Peyer's patch (tissue), 4 donors: ENCODE measurements around the gene TNFRSF4.

Experiments
- POLR2A ChIP-seq, 2 donors: fragments of 450-650 bp; IDR thresholded peaks; one replicate each; pipeline ENCODE4 v1.5.1; 2017; ENCODE audit warnings: antibody characterized with exemption in 2 of 2, mild to moderate bottlenecking in 2 of 2, moderate library complexity in 2 of 2
- TF ChIP-seq, protein P1 (sequence below), 6 experiments: fragments of 450-650 bp in 4 of 6; fragments of 200-600 bp in 2 of 6; sonication (generic) in 1 of 6; IDR thresholded peaks; one replicate each; pipeline ENCODE4 v1.5.1; 2017 to 2019; ENCODE audit warnings: antibody characterized with exemption in 6 of 6, mild to moderate bottlenecking in 3 of 6, moderate library complexity in 1 of 6

DNA sequence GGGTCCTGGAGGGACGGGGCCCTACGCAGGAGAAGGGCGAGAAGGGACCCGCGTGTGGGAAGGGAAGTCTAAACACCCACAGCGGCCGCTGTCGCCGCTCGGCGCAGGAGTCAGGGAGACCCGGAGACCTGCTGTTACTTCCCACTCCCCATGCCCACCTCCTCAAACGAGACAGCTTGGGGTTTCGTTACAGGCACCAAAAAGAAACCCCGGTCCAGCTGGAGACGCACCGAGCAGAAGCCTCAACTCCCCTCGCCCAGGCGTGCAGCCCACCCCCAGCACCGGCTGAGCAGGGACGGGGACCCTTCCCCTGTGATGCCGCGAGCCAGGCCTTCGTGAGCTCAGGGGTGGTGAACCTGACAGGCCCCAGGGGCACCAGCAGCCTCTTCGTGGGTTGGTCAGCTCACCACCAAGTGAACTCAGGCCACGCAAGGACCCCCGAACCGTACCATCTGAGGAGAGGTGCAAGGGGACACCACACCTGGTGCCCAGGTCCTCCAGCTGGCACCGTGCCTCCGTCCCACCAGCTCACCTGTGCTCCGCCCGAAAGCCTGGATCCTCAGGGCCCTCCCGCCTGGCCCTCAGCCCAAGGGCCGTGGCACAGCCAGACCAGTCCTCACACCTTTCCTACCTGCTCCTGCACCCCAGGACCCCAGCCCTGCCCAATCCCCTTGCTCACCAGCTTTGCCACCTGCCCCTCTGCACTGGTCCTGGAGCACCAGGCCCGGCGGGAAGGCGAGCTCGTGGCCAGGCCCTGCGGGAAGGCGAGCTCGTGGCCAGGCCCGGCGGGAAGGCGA is 12.8 kb upstream of the TNFRSF4 start:
- TF ChIP-seq, protein P1, sequence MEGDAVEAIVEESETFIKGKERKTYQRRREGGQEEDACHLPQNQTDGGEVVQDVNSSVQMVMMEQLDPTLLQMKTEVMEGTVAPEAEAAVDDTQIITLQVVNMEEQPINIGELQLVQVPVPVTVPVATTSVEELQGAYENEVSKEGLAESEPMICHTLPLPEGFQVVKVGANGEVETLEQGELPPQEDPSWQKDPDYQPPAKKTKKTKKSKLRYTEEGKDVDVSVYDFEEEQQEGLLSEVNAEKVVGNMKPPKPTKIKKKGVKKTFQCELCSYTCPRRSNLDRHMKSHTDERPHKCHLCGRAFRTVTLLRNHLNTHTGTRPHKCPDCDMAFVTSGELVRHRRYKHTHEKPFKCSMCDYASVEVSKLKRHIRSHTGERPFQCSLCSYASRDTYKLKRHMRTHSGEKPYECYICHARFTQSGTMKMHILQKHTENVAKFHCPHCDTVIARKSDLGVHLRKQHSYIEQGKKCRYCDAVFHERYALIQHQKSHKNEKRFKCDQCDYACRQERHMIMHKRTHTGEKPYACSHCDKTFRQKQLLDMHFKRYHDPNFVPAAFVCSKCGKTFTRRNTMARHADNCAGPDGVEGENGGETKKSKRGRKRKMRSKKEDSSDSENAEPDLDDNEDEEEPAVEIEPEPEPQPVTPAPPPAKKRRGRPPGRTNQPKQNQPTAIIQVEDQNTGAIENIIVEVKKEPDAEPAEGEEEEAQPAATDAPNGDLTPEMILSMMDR (IDR thresholded peaks at IDR 0.05): no peak
- no peak for TF ChIP-seq POLR2A (IDR thresholded peaks at IDR 0.05)
